Hepatocyte (in vitro differentiated cells): Measurements from ENCODE around the gene CDH4. TPM values are rescaled to one million over a fixed set of nuclear protein-coding genes. Genes with fewer than 3 reads are reported as not detected.

ENCODE experiments used
- DNase-seq: peaks from one replicate; pipeline ENCODE4 v3.0.0-alpha.2; 2016; ENCODE audit warnings: low spot score
- H2AFZ ChIP-seq: fragments of 200-600 bp; sonication (generic); 2 replicates; pipeline ENCODE4 v1.6.0; 2016; ENCODE audit warnings: antibody characterized with exemption, mild to moderate bottlenecking
- H3K27ac ChIP-seq: fragments of 200-600 bp; sonication (generic); 2 replicates; pipeline ENCODE4 v1.5.1; 2016; ENCODE audit warnings: mild to moderate bottlenecking
- H3K27me3 ChIP-seq: fragments of 200-600 bp; sonication (generic); 2 replicates; pipeline ENCODE4 v1.6.1; 2016
- H3K36me3 ChIP-seq: fragments of 200-600 bp; sonication (generic); replicated peaks from 2 replicates; pipeline ENCODE4 v1.5.1; 2016; ENCODE audit warnings: low read depth; ENCODE audit not compliant: insufficient read depth
- H3K4me1 ChIP-seq: fragments of 200-600 bp; sonication (generic); 2 replicates; pipeline ENCODE4 v1.5.1; 2016; ENCODE audit warnings: mild to moderate bottlenecking, moderate library complexity; ENCODE audit not compliant: insufficient read depth
- H3K4me2 ChIP-seq: fragments of 200-600 bp; sonication (generic); 2 replicates; pipeline ENCODE4 v1.6.0; 2016
- H3K4me3 ChIP-seq: fragments of 200-600 bp; sonication (generic); 2 replicates; pipeline ENCODE4 v1.5.1; 2016; ENCODE audit warnings: mild to moderate bottlenecking
- H3K79me2 ChIP-seq: fragments of 200-600 bp; sonication (generic); 2 replicates; pipeline ENCODE4 v1.6.0; 2017; ENCODE audit warnings: mild to moderate bottlenecking
- H3K9me2 ChIP-seq: fragments of 200-600 bp; sonication (generic); replicated peaks from 2 replicates; pipeline ENCODE4 v1.6.0; 2017; ENCODE audit warnings: mild to moderate bottlenecking; ENCODE audit not compliant: insufficient read depth
- H3K9me3 ChIP-seq: fragments of 200-600 bp; sonication (generic); 2 replicates; pipeline ENCODE4 v1.5.1; 2016; ENCODE audit warnings: low read depth, mild to moderate bottlenecking
- H4K20me1 ChIP-seq: fragments of 200-600 bp; sonication (generic); 2 replicates; pipeline ENCODE4 v1.6.0; 2016; ENCODE audit warnings: mild to moderate bottlenecking; ENCODE audit not compliant: insufficient read depth, poor library complexity, severe bottlenecking
- CTCF ChIP-seq: fragments of 200-600 bp; sonication (generic); IDR thresholded peaks from 2 replicates; pipeline ENCODE4 v1.5.1; 2016; ENCODE audit warnings: antibody characterized with exemption, mild to moderate bottlenecking; ENCODE audit not compliant: poor library complexity
- EZH2 ChIP-seq: fragments of 200-600 bp; sonication (generic); IDR thresholded peaks from 2 replicates; pipeline ENCODE4 v1.6.1; 2016; ENCODE audit warnings: antibody characterized with exemption, mild to moderate bottlenecking, borderline replicate concordance
- EZH2phosphoT487 ChIP-seq: fragments of 200-600 bp; sonication (generic); IDR thresholded peaks from one replicate; pipeline ENCODE4 v1.6.1; 2018; ENCODE audit warnings: antibody characterized with exemption, mild to moderate bottlenecking, low read depth, moderate library complexity; ENCODE audit not compliant: unreplicated experiment, severe bottlenecking
- WGBS: methylation state at CpG from one replicate; pipeline ENCODE4 v1.1.6; 2016; ENCODE audit warnings: low lambda C conversion rate; ENCODE audit errors: missing lambda C conversion rate; 5-methylcytosine and 5-hydroxymethylcytosine counted together
- polyA plus RNA-seq: library from polyadenylated mRNA; unstranded; fragments of >200 nt; fragmentation: Nextera tagmentation; extraction: Ambion mirVana; gene quantifications from 2 replicates; pipeline ENCODE4 v1.2.1, GENCODE V29; 2016
- total RNA-seq: library from RNA; depleted of rRNA; stranded (reverse); fragments of >200 nt; gene quantifications from 2 replicates; pipeline ENCODE4 v1.2.3, GENCODE V29; 2014

Gene CDH4
- total and polyA plus RNA-seq, 2 experiments from 2014 or later = 0.53 to 0.73 TPM

- no peak overlapping the region for H3K27ac ChIP-seq
- H3K79me2 ChIP-seq = no peaks in the 10 kb centered on the region
- no peak overlapping the region for H3K4me3 ChIP-seq
- H3K36me3 ChIP-seq = no peaks in the 10 kb centered on the region
- H4K20me1 ChIP-seq = no peaks in the 10 kb centered on the region
- no peak for DNase-seq
- no peaks in the 10 kb centered on the region for H3K4me1 ChIP-seq
- H2AFZ ChIP-seq = no peak overlapping the region
- H3K9me2 ChIP-seq = no peaks in the 10 kb centered on the region
- no peak for TF ChIP-seq EZH2
- H3K9me3 ChIP-seq = no peaks in the 10 kb centered on the region
- no peak overlapping the region for H3K4me2 ChIP-seq
- H3K27me3 ChIP-seq = no peaks in the 10 kb centered on the region
- WGBS = 95% methylated on average over 5 of the region's 5 CpGs
Measured at GRCh38 chr20:61518424-61518951, 266.4 kb downstream of the CDH4 start.

- Histone ChIP-seq H2AFZ (no peak overlapping the region), H3K4me2 (no peak overlapping the region), H3K79me2 (no peaks in the 10 kb centered on the region), H3K4me3 (no peak overlapping the region), H3K9me2 (no peaks in the 10 kb centered on the region), H3K9me3 (no peaks in the 10 kb centered on the region), H3K27me3 (no peaks in the 10 kb centered on the region), H4K20me1 (no peaks in the 10 kb centered on the region), H3K27ac (no peak overlapping the region), H3K4me1 (no peaks in the 10 kb centered on the region), H3K36me3 (no peaks in the 10 kb centered on the region)
- WGBS = 94% methylated on average over 17 of the region's 17 CpGs
- no peak for DNase-seq
- TF ChIP-seq CTCF (no peak), EZH2 (no peak), EZH2phosphoT487 (no peak)
Measured at GRCh38 chr20:61519488-61519887, 267.4 kb downstream of the CDH4 start.

GRCh38 chr20:61520076-61520892 is 268.2 kb downstream of the CDH4 start:
- TF ChIP-seq CTCF (no peak), EZH2phosphoT487 (no peak), EZH2 (no peak)
- H3K4me2 ChIP-seq = no peak overlapping the region
- WGBS = 88% methylated on average over 14 of the region's 14 CpGs
- no peak overlapping the region for H2AFZ ChIP-seq
- no peak overlapping the region for H3K27ac ChIP-seq
- no peaks in the 10 kb centered on the region for H3K27me3 ChIP-seq
- H4K20me1 ChIP-seq = no peaks in the 10 kb centered on the region
- no peak for DNase-seq
- H3K4me1 ChIP-seq = no peaks in the 10 kb centered on the region
- no peaks in the 10 kb centered on the region for H3K79me2 ChIP-seq
- H3K9me3 ChIP-seq = no peaks in the 10 kb centered on the region
- no peaks in the 10 kb centered on the region for H3K36me3 ChIP-seq
- no peaks in the 10 kb centered on the region for H3K9me2 ChIP-seq
- no peak overlapping the region for H3K4me3 ChIP-seq

- Histone ChIP-seq H3K27me3 (no peaks in the 10 kb centered on the region), H3K36me3 (no peaks in the 10 kb centered on the region), H4K20me1 (no peaks in the 10 kb centered on the region), H3K27ac (no peak overlapping the region), H3K9me2 (no peaks in the 10 kb centered on the region), H3K9me3 (no peaks in the 10 kb centered on the region), H3K4me1 (no peaks in the 10 kb centered on the region), H2AFZ (no peak overlapping the region), H3K79me2 (no peaks in the 10 kb centered on the region), H3K4me3 (no peak overlapping the region), H3K4me2 (no peak overlapping the region)
- 69% methylated on average over 14 of the region's 14 CpGs for WGBS
- no peak for DNase-seq
- TF ChIP-seq EZH2phosphoT487 (no peak), EZH2 (no peak), CTCF (no peak)
Measured at GRCh38 chr20:61520893-61521460, 268.9 kb downstream of the CDH4 start.
